ENCODE results near the gene PTK7.

PTK7 gene

DNA sequence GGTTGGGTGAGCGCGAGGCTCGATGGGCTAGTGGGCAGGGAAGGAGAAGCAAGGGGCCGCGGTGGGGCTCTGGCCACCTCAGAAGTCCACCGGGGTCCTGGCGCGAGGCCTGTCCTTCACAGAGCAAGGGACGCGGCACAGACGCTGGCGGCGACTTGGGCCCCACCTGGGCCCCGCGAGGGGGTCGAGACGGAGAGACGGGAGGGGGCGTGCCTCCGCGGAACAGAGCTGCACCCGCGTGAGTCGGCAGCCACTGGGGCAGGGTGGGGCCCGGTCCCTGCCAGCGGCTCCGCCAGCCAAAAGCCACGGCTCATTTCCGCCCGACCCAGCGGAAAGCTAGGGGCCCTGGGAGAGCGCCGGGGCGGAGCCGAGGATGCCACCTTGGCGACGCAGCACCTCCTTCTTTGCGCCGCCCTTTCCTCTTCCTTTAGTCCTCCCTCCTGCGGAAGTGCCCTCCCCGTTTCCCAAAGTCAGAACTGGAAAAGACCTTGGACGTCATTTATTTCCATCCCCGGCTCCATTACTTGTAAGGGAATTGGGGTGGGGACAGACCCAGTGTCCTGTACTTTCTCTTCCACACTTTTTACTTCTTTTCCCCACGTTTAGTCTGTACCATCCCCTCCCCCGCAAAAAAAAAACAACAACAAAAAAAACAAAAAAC, 22.4 kb upstream of the PTK7 start, which contains the start of gene CUL7:
CUL7 (minus strand) TSS at position 307 of the 661 bp plus-strand sequence. CDS start 1,063 bp downstream, outside the sequence.
- peak; percentile 78 for DNase-seq (ENCODE audit: extremely low read depth, low read depth)
- TF ChIP-seq, protein P1, sequence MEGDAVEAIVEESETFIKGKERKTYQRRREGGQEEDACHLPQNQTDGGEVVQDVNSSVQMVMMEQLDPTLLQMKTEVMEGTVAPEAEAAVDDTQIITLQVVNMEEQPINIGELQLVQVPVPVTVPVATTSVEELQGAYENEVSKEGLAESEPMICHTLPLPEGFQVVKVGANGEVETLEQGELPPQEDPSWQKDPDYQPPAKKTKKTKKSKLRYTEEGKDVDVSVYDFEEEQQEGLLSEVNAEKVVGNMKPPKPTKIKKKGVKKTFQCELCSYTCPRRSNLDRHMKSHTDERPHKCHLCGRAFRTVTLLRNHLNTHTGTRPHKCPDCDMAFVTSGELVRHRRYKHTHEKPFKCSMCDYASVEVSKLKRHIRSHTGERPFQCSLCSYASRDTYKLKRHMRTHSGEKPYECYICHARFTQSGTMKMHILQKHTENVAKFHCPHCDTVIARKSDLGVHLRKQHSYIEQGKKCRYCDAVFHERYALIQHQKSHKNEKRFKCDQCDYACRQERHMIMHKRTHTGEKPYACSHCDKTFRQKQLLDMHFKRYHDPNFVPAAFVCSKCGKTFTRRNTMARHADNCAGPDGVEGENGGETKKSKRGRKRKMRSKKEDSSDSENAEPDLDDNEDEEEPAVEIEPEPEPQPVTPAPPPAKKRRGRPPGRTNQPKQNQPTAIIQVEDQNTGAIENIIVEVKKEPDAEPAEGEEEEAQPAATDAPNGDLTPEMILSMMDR (IDR thresholded peaks at IDR 0.05; ENCODE audit: low read depth, low read length, missing control alignments): no peak
- peak within 1 kb of the TSS; percentile 74 for H3K4me3 ChIP-seq (replicated peaks; ENCODE audit: low read depth, low read length)

DNA sequence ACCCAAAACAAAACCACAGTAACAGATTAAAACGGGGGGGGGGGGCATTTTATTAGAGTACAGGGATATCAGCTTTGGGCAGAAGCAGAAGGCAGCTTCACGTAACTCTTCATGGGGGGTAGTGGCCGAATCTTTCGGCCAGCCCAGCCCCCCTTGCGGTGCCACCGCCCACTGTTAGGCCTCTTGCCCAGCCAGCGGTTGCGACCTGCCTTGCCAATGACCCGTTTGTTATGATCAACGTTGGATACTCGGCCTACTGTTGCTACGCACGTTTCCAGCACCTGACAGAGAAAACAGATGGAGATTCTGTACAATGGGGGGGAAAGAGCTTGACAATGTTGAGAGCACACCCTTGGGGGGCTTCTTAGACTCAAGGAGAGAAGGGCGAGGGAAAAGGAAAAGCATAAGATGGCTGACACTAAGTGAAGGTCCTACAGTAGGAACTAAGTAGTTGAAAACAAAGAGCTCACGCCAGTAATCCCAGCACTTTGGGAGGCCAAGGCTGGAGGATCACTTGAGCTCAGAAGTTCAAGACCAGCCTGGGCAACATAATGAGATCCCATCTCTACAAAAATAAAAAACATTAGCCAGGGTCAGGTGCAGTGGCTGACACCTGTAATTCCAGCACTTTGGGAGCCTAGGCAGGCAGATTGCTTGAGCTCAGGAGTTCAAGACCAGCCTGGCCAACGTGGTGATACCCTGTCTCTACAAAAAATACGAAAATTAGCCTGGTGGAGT, 21.7 kb upstream of the PTK7 start:
- H3K4me3 ChIP-seq (replicated peaks; ENCODE audit: low read depth, low read length): peak overlapping the region; percentile 74
- no peak for DNase-seq (ENCODE audit: extremely low read depth, low read depth)
- TF ChIP-seq, protein P1 (IDR thresholded peaks at IDR 0.05; ENCODE audit: low read depth, low read length, missing control alignments): no peak

DNA sequence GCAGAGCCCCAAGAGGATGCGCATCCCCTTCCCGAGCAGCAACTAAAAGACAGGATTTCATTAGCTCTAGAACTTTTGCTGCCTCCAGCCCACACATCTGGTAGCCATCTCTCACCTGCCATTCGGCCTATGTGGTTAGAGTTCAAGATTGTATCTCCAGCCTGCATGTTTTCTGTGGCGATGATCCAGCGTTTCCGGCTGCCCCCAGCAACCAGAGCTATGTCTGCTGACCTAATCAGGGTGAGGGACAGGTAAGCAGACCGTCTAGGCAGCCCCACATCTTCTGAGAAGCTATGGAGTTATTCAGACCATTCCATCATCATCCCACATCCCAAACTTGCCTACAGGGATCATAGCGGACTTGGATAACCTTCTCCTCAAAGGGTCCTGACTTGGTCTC, 20.1 kb upstream of the PTK7 start:
- TF ChIP-seq, protein P1 (IDR thresholded peaks at IDR 0.05; ENCODE audit: low read depth, low read length, missing control alignments): no peak
- DNase-seq (ENCODE audit: extremely low read depth, low read depth): no peak
- no peak overlapping the region for H3K4me3 ChIP-seq (replicated peaks; ENCODE audit: low read depth, low read length)

DNA sequence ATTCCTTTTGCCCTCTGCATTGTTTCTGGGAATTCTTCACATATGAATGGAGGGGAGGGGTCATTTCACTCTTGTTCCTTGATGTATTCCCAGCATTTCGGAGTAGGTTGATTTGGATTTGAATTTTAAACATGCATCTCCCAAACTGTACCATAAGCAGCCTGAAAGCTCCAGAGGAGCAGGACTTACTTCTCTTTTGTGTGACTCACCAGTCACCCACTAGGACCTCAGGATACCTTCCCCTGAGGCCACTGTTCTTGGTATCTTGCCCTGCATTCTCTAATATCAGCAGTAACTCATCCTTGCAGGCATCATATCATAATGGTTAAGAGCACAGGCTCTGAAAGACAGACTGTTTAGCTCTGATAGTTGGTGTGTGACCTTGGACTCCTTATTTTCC, 17.6 kb upstream of the PTK7 start:
- TF ChIP-seq, protein P1 (IDR thresholded peaks at IDR 0.05; ENCODE audit: low read depth, low read length, missing control alignments): no peak
- peak overlapping the region; percentile 100 for H3K4me3 ChIP-seq (replicated peaks; ENCODE audit: low read depth, low read length)
- DNase-seq (ENCODE audit: extremely low read depth, low read depth): no peak

DNA sequence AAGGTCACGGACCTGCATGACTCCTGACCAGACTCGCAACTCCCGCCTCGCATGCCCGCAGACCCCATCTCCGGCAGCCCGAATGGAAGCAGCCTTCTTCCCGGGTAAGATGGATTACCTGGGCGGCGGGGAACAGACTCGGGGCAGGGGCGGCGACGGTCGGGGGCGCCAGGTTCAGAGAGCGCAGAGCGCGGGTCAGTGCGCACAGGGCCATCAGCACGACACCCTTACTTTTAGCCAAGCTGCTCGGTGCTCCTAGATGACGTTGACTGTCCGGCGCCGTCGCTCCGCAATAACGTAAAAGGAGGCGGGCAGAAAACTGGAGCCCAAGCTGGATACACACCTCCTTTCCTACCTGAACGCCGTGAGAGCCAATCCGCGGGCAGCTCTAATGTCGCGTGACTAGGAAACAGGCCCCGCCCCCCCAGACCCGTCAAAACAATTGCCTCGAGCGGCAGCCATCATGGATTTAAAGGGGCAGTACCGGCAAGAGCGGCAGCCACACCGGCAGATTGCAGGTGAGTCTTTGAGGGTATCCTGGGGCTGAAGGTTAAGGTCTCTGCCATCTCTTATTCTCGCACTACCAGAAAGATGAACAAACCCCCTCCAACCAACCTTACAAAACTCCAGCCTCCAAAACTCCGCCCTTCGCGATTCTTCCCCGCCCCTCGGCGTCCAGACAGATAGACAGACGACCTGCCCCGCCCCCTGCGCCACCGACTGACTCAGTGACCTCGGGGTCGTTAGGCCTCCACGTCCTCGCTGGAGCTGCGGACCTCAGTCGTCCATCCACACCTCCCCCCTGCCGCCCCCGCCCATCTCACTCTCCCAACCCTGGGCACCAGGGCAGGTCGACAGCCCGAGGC, 16.7 kb upstream of the PTK7 start, which contains the start of the genes KLC4 and MRPL2:
KLC4 (plus strand) TSS at position 464 of the 866 bp plus-strand sequence. CDS start 1,705 bp downstream, outside the sequence.
MRPL2 (minus strand) TSS at position 267 of the 866 bp plus-strand sequence; CDS start at position 214, 53 bp downstream.
- TF ChIP-seq, protein P1 (IDR thresholded peaks at IDR 0.05; ENCODE audit: low read depth, low read length, missing control alignments): no peak
- H3K4me3 ChIP-seq (replicated peaks; ENCODE audit: low read depth, low read length): peak within 1 kb of the TSS; percentile 100
- DNase-seq (ENCODE audit: extremely low read depth, low read depth): peak; percentile 96

DNA sequence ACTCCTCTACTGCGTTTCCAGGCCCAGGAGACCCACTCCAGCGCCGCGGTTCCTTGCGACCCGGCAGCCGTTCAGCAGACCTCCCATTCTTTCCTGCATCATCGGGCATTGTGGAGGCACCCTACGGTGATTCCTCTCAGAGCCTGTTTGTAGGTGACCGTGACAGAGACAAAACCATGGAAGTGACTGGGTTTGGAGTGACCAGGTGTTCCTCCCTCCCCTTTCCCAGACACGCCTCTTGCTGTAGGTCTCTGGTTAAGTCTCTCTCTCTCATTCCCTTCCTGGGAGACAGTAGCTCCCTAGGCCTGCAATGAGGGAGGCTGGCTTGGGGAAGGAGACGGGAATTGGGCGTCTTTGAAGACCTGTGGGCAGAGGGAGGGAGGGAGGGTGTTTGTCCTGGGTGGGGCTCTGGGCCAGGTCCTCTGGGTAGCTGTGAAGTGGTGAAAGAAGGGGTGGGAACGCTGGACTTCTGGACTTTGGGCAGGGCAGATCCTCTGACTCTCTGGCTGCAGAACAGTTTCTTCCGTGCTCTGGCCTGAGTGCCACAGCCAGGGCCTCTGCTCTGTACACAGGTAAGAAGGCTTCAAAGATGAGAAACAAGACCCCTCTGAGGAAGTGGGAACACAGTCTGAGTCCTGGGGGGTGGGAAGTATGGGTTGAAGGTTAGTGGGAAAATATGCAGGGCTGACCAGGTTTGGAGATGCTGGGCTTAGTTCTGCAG, 15.9 kb upstream of the PTK7 start:
- peak overlapping the region; percentile 100 for H3K4me3 ChIP-seq (replicated peaks; ENCODE audit: low read depth, low read length)
- TF ChIP-seq, protein P1 (IDR thresholded peaks at IDR 0.05; ENCODE audit: low read depth, low read length, missing control alignments): no peak
- DNase-seq (ENCODE audit: extremely low read depth, low read depth): no peak

All from HFF-Myc (cell line).